ENCODE measurements around the gene ZCCHC24. TPM values are rescaled to one million over a fixed set of nuclear protein-coding genes. Genes with fewer than 3 reads are reported as not detected.

ZCCHC24 gene
- total RNA-seq, 1 experiment from 2014 or later = 3.8 TPM

- Histone ChIP-seq H3K9ac (ENCODE audit: extremely low read depth, insufficient read length, low read length) (no peak overlapping the region), H3K27ac (ENCODE audit: insufficient read length, low read depth, low read length) (no peak overlapping the region), H2AK5ac (ENCODE audit: insufficient read length, low read length) (no peak overlapping the region), H2BK20ac (ENCODE audit: low read depth, low read length, poor library complexity, severe bottlenecking) (no peak overlapping the region), H2BK15ac (ENCODE audit: low read depth, low read length) (no peak overlapping the region), H3K18ac (ENCODE audit: insufficient read length, low read depth, low read length) (no peak overlapping the region), H2BK5ac (ENCODE audit: insufficient read length, low read length) (no peak overlapping the region), H3K9me3 (ENCODE audit: control insufficient read depth, low read depth, low read length) (no peaks in the 10 kb centered on the region), H3K56ac (ENCODE audit: insufficient read length, low read depth, low read length) (no peak overlapping the region), H4K8ac (replicated peaks; ENCODE audit: insufficient read length, low read depth, low read length) (no peak overlapping the region), H4K5ac (ENCODE audit: insufficient read length, low read depth, low read length) (no peak overlapping the region), H2AFZ (ENCODE audit: low read length) (no peak overlapping the region), H3K4ac (ENCODE audit: low read depth, low read length) (no peak overlapping the region), H3T11ph (ENCODE audit: low read length) (no peak overlapping the region), H2BK120ac (ENCODE audit: low read depth, low read length, poor library complexity, severe bottlenecking) (no peak overlapping the region), H4K91ac (ENCODE audit: insufficient read length, low read depth, low read length) (no peak overlapping the region), H2BK12ac (ENCODE audit: insufficient read length, low read depth, low read length) (no peak overlapping the region), H4K20me1 (ENCODE audit: control insufficient read depth, insufficient read depth, insufficient read length) (no peaks in the 10 kb centered on the region), H3K23ac (ENCODE audit: insufficient read length, low read depth, low read length) (no peak overlapping the region), H3K79me1 (ENCODE audit: insufficient read depth, low read depth, low read length, poor library complexity, severe bottlenecking) (no peaks in the 10 kb centered on the region), H3K4me1 (ENCODE audit: insufficient read depth, low read length) (no peaks in the 10 kb centered on the region), H3K27me3 (ENCODE audit: insufficient read depth, low read length) (no peaks in the 10 kb centered on the region), H3K23me2 (ENCODE audit: insufficient read length, low read depth, low read length, poor library complexity, severe bottlenecking) (no peaks in the 10 kb centered on the region), H3K79me2 (ENCODE audit: insufficient read depth, low read length) (no peaks in the 10 kb centered on the region), H3K14ac (ENCODE audit: insufficient read depth, low read length) (no peak overlapping the region), H3K4me2 (ENCODE audit: insufficient read depth, insufficient read length, low read length) (no peak overlapping the region)
- Mint-ChIP-seq H3K9me3 (no peaks in the 10 kb centered on the region), H3K4me3 (no peak overlapping the region), H3K27me3 (ENCODE audit: low read depth) (peaks cover 3% of the 10 kb centered on the region), H3K36me3 (ENCODE audit: insufficient read depth in 1 of 3, low read depth in 3 of 3) (peaks cover 0 to under 1% (median 0%) of the 10 kb centered on the region in 3 experiments; a peak in 2 of 7 replicates), H3K4me1 (no peaks in the 10 kb centered on the region), H3K27ac (peak overlapping the region in 1 of 3 experiments; percentile 17; a peak in 1 of 7 replicates)
- no peak for TF ChIP-seq CTCF (conservative IDR thresholded peaks at IDR 0.05)
- no peak for DNase-seq
- WGBS (ENCODE audit: extremely low coverage, insufficient read length, low lambda C conversion rate) = no CpG with 5 or more reads among the region's 6 CpGs
Observed at GRCh38 chr10:79392506-79393176, 52.8 kb downstream of the ZCCHC24 start.
